Liver (tissue), 9 donors: ENCODE data around the gene PTAR1. TPM values are rescaled to one million over a fixed set of nuclear protein-coding genes. Genes with fewer than 3 reads are reported as not detected.
A peak's percentile ranks its signal among the peaks of the same experiment; 100 is the strongest.

Source experiments
- DNase-seq: peaks from one replicate; pipeline ENCODE4 v3.0.0-alpha.2; 2017; ENCODE audit warnings: low spot score
- H3K27ac ChIP-seq, 2 donors: one replicate each; pipeline ENCODE4 v1.7.0; 2013; ENCODE audit warnings: inconsistent platforms in 2 of 2, low read length in 2 of 2, control low read depth in 1 of 2, low read depth in 1 of 2, mild to moderate bottlenecking in 1 of 2
- H3K27me3 ChIP-seq, 4 donors: one replicate each; pipeline versions ENCODE4 v1.6.1 to v1.7.0; 2013; ENCODE audit warnings: low read length in 3 of 4, inconsistent platforms in 1 of 4, mild to moderate bottlenecking in 1 of 4, moderate library complexity in 1 of 4; ENCODE audit not compliant: control insufficient read depth in 4 of 4, insufficient read depth in 4 of 4
- H3K36me3 ChIP-seq, 4 donors: one replicate each; pipeline versions ENCODE4 v1.6.1 to v1.7.0; 2013; ENCODE audit warnings: low read length in 3 of 4, mild to moderate bottlenecking in 3 of 4, low read depth in 1 of 4, moderate library complexity in 1 of 4; ENCODE audit not compliant: control insufficient read depth in 4 of 4, insufficient read depth in 3 of 4
- H3K4me1 ChIP-seq, 4 donors: one replicate each; pipeline versions ENCODE4 v1.6.1 to v1.7.0; 2013; ENCODE audit warnings: low read length in 3 of 4, mild to moderate bottlenecking in 3 of 4, moderate library complexity in 1 of 4; ENCODE audit not compliant: control insufficient read depth in 4 of 4, insufficient read depth in 4 of 4
- H3K4me3 ChIP-seq, 3 donors: one replicate each; pipeline versions ENCODE4 v1.6.1 to v1.7.0; 2013; ENCODE audit warnings: low read length in 3 of 3, control low read depth in 1 of 3, low read depth in 1 of 3, mild to moderate bottlenecking in 1 of 3
- H3K9ac ChIP-seq, 2 donors: one replicate each; pipeline ENCODE4 v1.7.0; 2013; ENCODE audit warnings: low read length in 2 of 2, mild to moderate bottlenecking in 2 of 2, moderate library complexity in 2 of 2, control low read depth in 1 of 2, low read depth in 1 of 2
- H3K9me3 ChIP-seq, 4 donors: one replicate each; pipeline versions ENCODE4 v1.6.1 to v1.7.0; 2013; ENCODE audit warnings: low read length in 3 of 4; ENCODE audit not compliant: control insufficient read depth in 4 of 4
- ATF3 ChIP-seq: IDR thresholded peaks from 2 replicates; pipeline ENCODE4 v1.6.1; 2016; ENCODE audit warnings: antibody characterized with exemption
- FOXA2 ChIP-seq: IDR thresholded peaks from 2 replicates; pipeline ENCODE4 v1.6.1; 2016; ENCODE audit warnings: antibody characterized with exemption
- HNF4A ChIP-seq, 2 donors: conservative IDR thresholded peaks; 2 replicates each; pipeline ENCODE4 v1.6.1; 2016; ENCODE audit warnings: antibody characterized with exemption in 2 of 2, mild to moderate bottlenecking in 2 of 2
- HNF4G ChIP-seq: IDR thresholded peaks from 2 replicates; pipeline ENCODE4 v1.6.1; 2016; ENCODE audit warnings: antibody characterized with exemption
- MAX ChIP-seq: IDR thresholded peaks from 2 replicates; pipeline ENCODE4 v1.6.1; 2016; ENCODE audit warnings: antibody characterized with exemption
- NR2F2 ChIP-seq: IDR thresholded peaks from 2 replicates; pipeline ENCODE4 v1.6.1; 2016; ENCODE audit warnings: antibody characterized with exemption
- RAD21 ChIP-seq, 2 donors: IDR thresholded peaks; 2 replicates each; pipeline ENCODE4 v1.6.1; 2016; ENCODE audit warnings: antibody characterized with exemption in 2 of 2, mild to moderate bottlenecking in 2 of 2
- RXRA ChIP-seq, 2 donors: IDR thresholded peaks; 2 replicates each; pipeline ENCODE4 v1.6.1; 2017 to 2018; ENCODE audit warnings: antibody characterized with exemption in 2 of 2, mild to moderate bottlenecking in 1 of 2
- WGBS: extraction: QIAGEN DNeasy Blood & Tissue Kit; methylation state at CpG from one replicate; pipeline ENCODE4 v1.1.7; 2013; 5-methylcytosine and 5-hydroxymethylcytosine counted together
- polyA plus RNA-seq, 2 donors: library from polyadenylated mRNA; stranded (reverse) in 1 of 2; unstranded in 1 of 2; fragments of 200-250 nt in 1 of 2; fragments of >200 nt in 1 of 2; fragmentation: Nextera tagmentation in 1 of 2; extraction: Ambion mirVana in 1 of 2; gene quantifications; one replicate each; pipeline versions ENCODE4 v1.2.1 to v1.2.3, GENCODE V29; 2013 to 2015
- total RNA-seq, 2 donors: library from RNA; depleted of rRNA; stranded (reverse); fragments of >200 nt; gene quantifications; one replicate each; pipeline ENCODE4 v1.2.3, GENCODE V29; 2014
- TF ChIP-seq, protein P1 (sequence below): fragments of 150-350 bp; IDR thresholded peaks from 2 replicates; pipeline ENCODE4 v1.5.1; 2017; ENCODE audit warnings: improper control_type of control experiment, low read depth, low read length; ENCODE audit not compliant: missing input control
- TF ChIP-seq, protein P2 (sequence below): IDR thresholded peaks from 2 replicates; pipeline ENCODE4 v1.6.1; 2016; ENCODE audit warnings: antibody characterized with exemption, mild to moderate bottlenecking
- donor health status: healthy.
- donor health status: healthy.
- donor health status: healthy.
- donor health status: healthy.
- donor health status: healthy.

Gene PTAR1
- total and polyA plus RNA-seq, 4 donors: 5.4 to 67.9 (median 28.7) TPM

- no peaks in the 10 kb centered on the region for H3K9me3 ChIP-seq
- H3K9ac ChIP-seq: no peak overlapping the region
- no peak overlapping the region for H3K27ac ChIP-seq
- no peak for TF ChIP-seq RAD21 (IDR thresholded peaks at IDR 0.05)
- no peak for TF ChIP-seq ATF3
- H3K4me3 ChIP-seq: no peak overlapping the region
- WGBS: 97% methylated on average over 2 of the region's 2 CpGs
- DNase-seq: no peak
- H3K36me3 ChIP-seq: peaks cover 6 to 46% (median 33%) of the 10 kb centered on the region in 4 donors
- no peaks in the 10 kb centered on the region for H3K27me3 ChIP-seq
- H3K4me1 ChIP-seq: no peaks in the 10 kb centered on the region
Observed at GRCh38 chr9:69731348-69731747, 28.5 kb downstream of the PTAR1 start.

DNA sequence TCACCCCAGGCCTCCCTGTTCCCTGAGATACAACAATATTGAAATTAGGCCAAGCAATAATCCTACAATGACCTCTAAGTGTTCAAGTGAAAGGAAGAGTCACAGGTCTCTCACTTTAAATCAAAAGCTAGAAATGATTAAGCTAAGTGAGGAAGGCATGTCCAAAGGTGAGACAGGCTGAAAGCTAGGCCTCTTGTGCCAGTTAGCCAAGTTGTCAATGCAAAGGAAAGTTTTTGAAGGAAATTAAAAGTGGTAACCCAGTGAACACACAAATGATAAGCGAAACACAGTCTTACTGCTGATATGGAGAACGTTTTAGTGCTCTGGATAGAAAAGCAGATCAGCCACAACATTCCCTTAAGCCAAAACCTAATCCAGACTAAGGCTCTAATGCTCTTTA lies 39.8 kb downstream of the PTAR1 start:
- Histone ChIP-seq H3K4me3 (no peak overlapping the region), H3K9ac (no peak overlapping the region), H3K27ac (no peak overlapping the region), H3K27me3 (no peaks in the 10 kb centered on the region), H3K9me3 (no peaks in the 10 kb centered on the region), H3K36me3 (peaks cover 0 to 25% (median 10%) of the 10 kb centered on the region in 4 donors), H3K4me1 (peaks cover 0 to 9% (median 0%) of the 10 kb centered on the region in 4 donors)
- WGBS: 61% methylated on average over 2 of the region's 2 CpGs
- no peak for DNase-seq
- TF ChIP-seq HNF4A (conservative IDR thresholded peaks at IDR 0.05) (peak in 1 of 2 donors; percentile 42), HNF4G (peak; percentile 14), FOXA2 (no peak), RXRA (IDR thresholded peaks at IDR 0.05) (peak in 1 of 2 donors; percentile 7)
- TF ChIP-seq, protein P1, sequence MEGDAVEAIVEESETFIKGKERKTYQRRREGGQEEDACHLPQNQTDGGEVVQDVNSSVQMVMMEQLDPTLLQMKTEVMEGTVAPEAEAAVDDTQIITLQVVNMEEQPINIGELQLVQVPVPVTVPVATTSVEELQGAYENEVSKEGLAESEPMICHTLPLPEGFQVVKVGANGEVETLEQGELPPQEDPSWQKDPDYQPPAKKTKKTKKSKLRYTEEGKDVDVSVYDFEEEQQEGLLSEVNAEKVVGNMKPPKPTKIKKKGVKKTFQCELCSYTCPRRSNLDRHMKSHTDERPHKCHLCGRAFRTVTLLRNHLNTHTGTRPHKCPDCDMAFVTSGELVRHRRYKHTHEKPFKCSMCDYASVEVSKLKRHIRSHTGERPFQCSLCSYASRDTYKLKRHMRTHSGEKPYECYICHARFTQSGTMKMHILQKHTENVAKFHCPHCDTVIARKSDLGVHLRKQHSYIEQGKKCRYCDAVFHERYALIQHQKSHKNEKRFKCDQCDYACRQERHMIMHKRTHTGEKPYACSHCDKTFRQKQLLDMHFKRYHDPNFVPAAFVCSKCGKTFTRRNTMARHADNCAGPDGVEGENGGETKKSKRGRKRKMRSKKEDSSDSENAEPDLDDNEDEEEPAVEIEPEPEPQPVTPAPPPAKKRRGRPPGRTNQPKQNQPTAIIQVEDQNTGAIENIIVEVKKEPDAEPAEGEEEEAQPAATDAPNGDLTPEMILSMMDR: no peak

DNA sequence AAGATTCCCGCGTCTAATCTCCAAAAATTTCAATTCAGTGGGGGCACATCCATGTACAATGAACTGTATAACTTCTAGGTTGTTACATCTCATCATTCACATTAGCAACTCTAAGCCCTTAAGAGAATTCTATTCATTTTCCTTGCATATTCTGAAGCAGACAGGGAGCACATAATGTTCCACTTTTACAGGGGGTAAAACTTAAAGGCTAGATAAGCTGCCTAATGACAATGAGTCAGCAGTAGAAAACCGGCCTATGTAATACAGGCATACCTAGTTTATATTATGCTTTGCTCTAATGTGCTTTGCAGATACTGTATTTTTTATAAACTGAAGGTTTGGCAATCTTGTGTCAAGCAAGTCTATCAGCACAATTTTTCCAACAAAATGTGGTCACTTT lies 40.4 kb downstream of the PTAR1 start:
- Histone ChIP-seq H3K27ac (no peak overlapping the region), H3K4me1 (peaks cover 0 to 9% (median 0%) of the 10 kb centered on the region in 4 donors), H3K9me3 (no peaks in the 10 kb centered on the region), H3K36me3 (peaks cover 0 to 21% (median 9%) of the 10 kb centered on the region in 4 donors), H3K27me3 (no peaks in the 10 kb centered on the region), H3K4me3 (no peak overlapping the region), H3K9ac (no peak overlapping the region)
- TF ChIP-seq HNF4G: no peak
- no peak for TF ChIP-seq MAX
- TF ChIP-seq, protein P2, sequence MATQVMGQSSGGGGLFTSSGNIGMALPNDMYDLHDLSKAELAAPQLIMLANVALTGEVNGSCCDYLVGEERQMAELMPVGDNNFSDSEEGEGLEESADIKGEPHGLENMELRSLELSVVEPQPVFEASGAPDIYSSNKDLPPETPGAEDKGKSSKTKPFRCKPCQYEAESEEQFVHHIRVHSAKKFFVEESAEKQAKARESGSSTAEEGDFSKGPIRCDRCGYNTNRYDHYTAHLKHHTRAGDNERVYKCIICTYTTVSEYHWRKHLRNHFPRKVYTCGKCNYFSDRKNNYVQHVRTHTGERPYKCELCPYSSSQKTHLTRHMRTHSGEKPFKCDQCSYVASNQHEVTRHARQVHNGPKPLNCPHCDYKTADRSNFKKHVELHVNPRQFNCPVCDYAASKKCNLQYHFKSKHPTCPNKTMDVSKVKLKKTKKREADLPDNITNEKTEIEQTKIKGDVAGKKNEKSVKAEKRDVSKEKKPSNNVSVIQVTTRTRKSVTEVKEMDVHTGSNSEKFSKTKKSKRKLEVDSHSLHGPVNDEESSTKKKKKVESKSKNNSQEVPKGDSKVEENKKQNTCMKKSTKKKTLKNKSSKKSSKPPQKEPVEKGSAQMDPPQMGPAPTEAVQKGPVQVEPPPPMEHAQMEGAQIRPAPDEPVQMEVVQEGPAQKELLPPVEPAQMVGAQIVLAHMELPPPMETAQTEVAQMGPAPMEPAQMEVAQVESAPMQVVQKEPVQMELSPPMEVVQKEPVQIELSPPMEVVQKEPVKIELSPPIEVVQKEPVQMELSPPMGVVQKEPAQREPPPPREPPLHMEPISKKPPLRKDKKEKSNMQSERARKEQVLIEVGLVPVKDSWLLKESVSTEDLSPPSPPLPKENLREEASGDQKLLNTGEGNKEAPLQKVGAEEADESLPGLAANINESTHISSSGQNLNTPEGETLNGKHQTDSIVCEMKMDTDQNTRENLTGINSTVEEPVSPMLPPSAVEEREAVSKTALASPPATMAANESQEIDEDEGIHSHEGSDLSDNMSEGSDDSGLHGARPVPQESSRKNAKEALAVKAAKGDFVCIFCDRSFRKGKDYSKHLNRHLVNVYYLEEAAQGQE: no peak
- no peak for TF ChIP-seq NR2F2
- TF ChIP-seq ATF3: no peak
- 91% methylated on average over 3 of the region's 3 CpGs for WGBS
- no peak for DNase-seq
